Endothelial cell (in vitro differentiated cells): Measurements from ENCODE around the gene CGGBP1. TPM values are rescaled to one million over a fixed set of nuclear protein-coding genes. Genes with fewer than 3 reads are reported as not detected.

Experiments
- DNase-seq: peaks from one replicate; pipeline ENCODE4 v3.0.0; 2021; ENCODE audit warnings: low spot score
- H3K27ac Mint-ChIP-seq: one replicate; pipeline ENCODE4 v1.8.0; 2021; ENCODE audit warnings: mixed read lengths, inconsistent platforms; ENCODE audit not compliant: unreplicated experiment
- H3K27me3 Mint-ChIP-seq: one replicate; pipeline ENCODE4 v1.8.0; 2021; ENCODE audit warnings: mild to moderate bottlenecking, moderate library complexity, mixed read lengths, inconsistent platforms; ENCODE audit not compliant: unreplicated experiment
- H3K36me3 Mint-ChIP-seq: one replicate; pipeline ENCODE4 v1.8.0; 2021; ENCODE audit warnings: mild to moderate bottlenecking, low read depth, mixed read lengths, inconsistent platforms; ENCODE audit not compliant: unreplicated experiment
- H3K4me1 Mint-ChIP-seq: one replicate; pipeline ENCODE4 v1.8.0; 2021; ENCODE audit warnings: mild to moderate bottlenecking, mixed read lengths, inconsistent platforms; ENCODE audit not compliant: unreplicated experiment
- H3K4me3 Mint-ChIP-seq: one replicate; pipeline ENCODE4 v1.8.0; 2021; ENCODE audit warnings: mild to moderate bottlenecking, mixed read lengths, inconsistent platforms; ENCODE audit not compliant: unreplicated experiment
- H3K9me3 Mint-ChIP-seq: one replicate; pipeline ENCODE4 v1.8.0; 2021; ENCODE audit warnings: mixed read lengths, inconsistent platforms; ENCODE audit not compliant: unreplicated experiment
- CTCF ChIP-seq: fragments of 200-600 bp; sonication (generic); IDR thresholded peaks from one replicate; pipeline ENCODE4 v1.5.0; 2021; ENCODE audit warnings: antibody characterized with exemption; ENCODE audit not compliant: unreplicated experiment
- total RNA-seq: library from RNA; stranded (reverse); fragmentation: NEBNext Ultra II Directional; extraction: Animal tissue kit (Norgen Biotek cat#: 25700); gene quantifications from one replicate; pipeline ENCODE4 v1.2.1, GENCODE V29; 2021; ENCODE audit not compliant: unreplicated experiment

Gene CGGBP1
- total RNA-seq, 1 donor from 2014 or later = 73.8 TPM

GRCh38 chr3:88009066-88009465 is 49.7 kb downstream of the CGGBP1 start:
- Mint-ChIP-seq H3K27ac (no peak overlapping the region), H3K4me3 (no peak overlapping the region), H3K9me3 (no peaks in the 10 kb centered on the region), H3K4me1 (no peaks in the 10 kb centered on the region), H3K27me3 (no peaks in the 10 kb centered on the region), H3K36me3 (no peaks in the 10 kb centered on the region)
- no peak for DNase-seq
- no peak for TF ChIP-seq CTCF

GRCh38 chr3:88005066-88005465 is 53.7 kb downstream of the CGGBP1 start:
- H3K27ac Mint-ChIP-seq = no peak overlapping the region
- no peak overlapping the region for H3K4me3 Mint-ChIP-seq
- no peaks in the 10 kb centered on the region for H3K36me3 Mint-ChIP-seq
- no peak for TF ChIP-seq CTCF
- H3K9me3 Mint-ChIP-seq = no peaks in the 10 kb centered on the region
- H3K4me1 Mint-ChIP-seq = no peaks in the 10 kb centered on the region
- no peak for DNase-seq
- H3K27me3 Mint-ChIP-seq = no peaks in the 10 kb centered on the region

- Mint-ChIP-seq H3K36me3 (no peaks in the 10 kb centered on the region), H3K4me3 (no peak overlapping the region), H3K4me1 (no peaks in the 10 kb centered on the region), H3K9me3 (no peaks in the 10 kb centered on the region), H3K27ac (no peak overlapping the region), H3K27me3 (no peaks in the 10 kb centered on the region)
- peak; percentile 93 for TF ChIP-seq CTCF
- DNase-seq = peak; percentile 50
These were observed 55.6 kb downstream of the CGGBP1 start for GRCh38 chr3:88003115-88003755.

GRCh38 chr3:88002448-88002847 is 56.4 kb downstream of the CGGBP1 start:
- no peak for DNase-seq
- Mint-ChIP-seq H3K27me3 (no peaks in the 10 kb centered on the region), H3K4me3 (no peak overlapping the region), H3K4me1 (no peaks in the 10 kb centered on the region), H3K27ac (no peak overlapping the region), H3K36me3 (no peaks in the 10 kb centered on the region), H3K9me3 (no peaks in the 10 kb centered on the region)
- TF ChIP-seq CTCF = no peak

Other genes starting within 250 kb of the CGGBP1 start
- 19.5 TPM for gene ZNF654, start 250 bp upstream of the CGGBP1 start, total RNA-seq
- gene C3orf38, start 91.0 kb upstream of the CGGBP1 start, total RNA-seq = 21.8 TPM